Fibroblast of skin of left quadriceps (primary cell): Measurements from ENCODE around the gene SEMA6A.
A peak's percentile ranks its signal among the peaks of the same experiment; 100 is the strongest.

ENCODE experiments used
- DNase-seq, 2 experiments: peaks; one replicate each; pipeline ENCODE4 v3.0.0-alpha.2; 2013; ENCODE audit warnings: low read depth in 2 of 2

SEMA6A gene

GRCh38 chr5:116576053-116576713, 1.6 kb upstream of the SEMA6A start:
- DNase-seq = peak; percentile 39 to 46

- no peak for DNase-seq
Measured at GRCh38 chr5:116575326-116576052, 866 bp upstream of the SEMA6A start.

GRCh38 chr5:116573702-116574366, 789 bp downstream of the SEMA6A start:
- no peak for DNase-seq

- no peak for DNase-seq
Measured at GRCh38 chr5:116573279-116573701, 1.3 kb downstream of the SEMA6A start.

GRCh38 chr5:116572350-116573278, 2.0 kb downstream of the SEMA6A start:
- no peak for DNase-seq

- no peak for DNase-seq
Measured at GRCh38 chr5:116571568-116572349, 2.9 kb downstream of the SEMA6A start.

GRCh38 chr5:116569999-116570398, 4.6 kb downstream of the SEMA6A start:
- DNase-seq = no peak

- DNase-seq = no peak
Measured at GRCh38 chr5:116567106-116567505, 7.5 kb downstream of the SEMA6A start.

- no peak for DNase-seq
Measured at GRCh38 chr5:116566251-116566650, 8.4 kb downstream of the SEMA6A start.

GRCh38 chr5:116564756-116565490, 9.7 kb downstream of the SEMA6A start:
- no peak for DNase-seq

GRCh38 chr5:116564312-116564711, 10.3 kb downstream of the SEMA6A start:
- DNase-seq = no peak

- DNase-seq = no peak
Measured at GRCh38 chr5:116563736-116564308, 10.8 kb downstream of the SEMA6A start.

- DNase-seq = no peak
Measured at GRCh38 chr5:116562669-116563068, 12.0 kb downstream of the SEMA6A start.

GRCh38 chr5:116561658-116562057, 13.0 kb downstream of the SEMA6A start:
- no peak for DNase-seq

- no peak for DNase-seq
Measured at GRCh38 chr5:116559673-116560164, 14.9 kb downstream of the SEMA6A start.

- no peak for DNase-seq
Measured at GRCh38 chr5:116559239-116559638, 15.4 kb downstream of the SEMA6A start.

- no peak for DNase-seq
Measured at GRCh38 chr5:116557669-116558271, 16.9 kb downstream of the SEMA6A start.

GRCh38 chr5:116554764-116555163, 19.9 kb downstream of the SEMA6A start:
- no peak for DNase-seq

GRCh38 chr5:116553366-116553765, 21.3 kb downstream of the SEMA6A start:
- no peak for DNase-seq
